GM21526 (cell line): ENCODE data around the gene GALNT17.

Source experiments
- ATAC-seq: cut with Tn5 transposase; IDR thresholded peaks from one replicate; pipeline ENCODE4 v1.9.1; 2021; ENCODE audit warnings: moderate library complexity; ENCODE audit not compliant: unreplicated experiment, low FRiP score

The GALNT17 gene

GRCh38 chr7:71430246-71430645, 298.3 kb downstream of the GALNT17 start:
- ATAC-seq: no peak

DNA sequence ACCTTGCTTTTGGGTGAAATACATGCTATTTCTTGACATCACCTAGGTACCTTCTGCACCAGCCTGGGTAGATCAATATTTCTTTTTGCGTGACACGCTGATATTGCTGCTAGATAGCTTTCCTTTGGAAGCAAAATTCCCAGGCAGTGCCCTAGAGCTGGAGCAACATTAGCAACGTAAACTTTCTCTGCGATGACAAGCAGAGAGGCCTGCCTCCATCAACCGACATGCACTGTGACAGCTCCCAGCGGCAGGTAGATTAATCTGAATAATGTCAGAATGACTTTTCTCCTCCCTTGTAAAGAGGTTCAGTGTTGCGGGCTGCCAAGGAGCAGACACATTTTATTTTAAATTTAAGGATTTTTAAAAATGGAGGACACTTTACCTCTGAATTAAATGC, 307.4 kb downstream of the GALNT17 start:
- ATAC-seq: no peak

DNA sequence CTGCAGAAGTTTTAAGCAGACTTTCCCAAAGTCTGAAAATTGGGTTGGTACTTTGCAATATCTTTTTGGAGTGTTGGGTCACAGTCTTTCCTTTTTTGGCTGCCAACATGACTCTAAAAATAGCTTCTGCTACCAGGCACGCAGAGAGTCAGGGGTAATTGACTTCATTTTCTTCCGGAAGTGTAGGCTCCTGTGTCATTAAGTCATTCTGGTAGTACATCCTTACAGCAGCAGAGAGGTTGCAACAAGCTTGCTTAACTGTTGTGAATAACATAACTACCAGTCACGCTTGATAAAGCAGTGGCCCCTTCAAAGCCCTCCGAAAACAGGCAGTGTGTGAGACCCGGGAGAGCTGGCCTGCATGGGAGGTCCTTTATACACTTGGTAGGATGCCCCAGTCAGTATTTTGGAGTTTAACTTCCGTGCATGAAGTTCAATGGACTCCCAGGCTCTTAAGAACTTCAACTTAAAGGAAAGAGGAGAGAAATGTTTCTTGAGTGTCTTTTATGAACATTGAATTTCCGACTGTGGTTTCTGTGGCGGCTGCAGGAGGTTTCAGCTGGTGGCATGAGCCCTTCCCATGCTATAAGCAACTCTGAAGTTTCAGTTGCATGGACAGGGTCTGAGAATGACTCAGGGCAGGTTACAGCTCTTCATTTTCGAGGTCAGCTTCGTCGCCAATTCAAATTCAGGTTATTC, 310.7 kb downstream of the GALNT17 start:
- no peak for ATAC-seq

GRCh38 chr7:71443191-71443530, 311.2 kb downstream of the GALNT17 start:
- ATAC-seq: no peak

DNA sequence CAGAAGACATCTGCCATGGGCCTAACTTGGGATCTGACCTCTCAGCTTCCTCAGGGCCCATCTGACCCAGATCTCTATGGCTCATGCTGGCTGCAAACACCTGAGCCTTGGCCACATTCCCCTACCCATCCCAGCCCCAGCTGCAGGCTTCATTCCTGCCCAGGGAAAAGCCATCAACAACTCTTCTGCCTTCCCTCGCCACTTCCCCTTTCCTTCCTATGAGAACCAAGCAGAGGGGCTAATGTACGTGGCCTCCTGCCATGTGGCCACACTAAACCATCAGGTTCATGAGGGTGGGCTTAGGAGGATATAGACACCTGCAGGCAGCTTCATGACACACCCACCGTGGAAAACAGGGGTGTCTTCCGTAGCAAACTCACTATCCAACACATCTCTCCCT, 312.2 kb downstream of the GALNT17 start:
- ATAC-seq: no peak

GRCh38 chr7:71453630-71454029, 321.7 kb downstream of the GALNT17 start:
- no peak for ATAC-seq

GRCh38 chr7:71454981-71455380, 323.0 kb downstream of the GALNT17 start:
- ATAC-seq: no peak

DNA sequence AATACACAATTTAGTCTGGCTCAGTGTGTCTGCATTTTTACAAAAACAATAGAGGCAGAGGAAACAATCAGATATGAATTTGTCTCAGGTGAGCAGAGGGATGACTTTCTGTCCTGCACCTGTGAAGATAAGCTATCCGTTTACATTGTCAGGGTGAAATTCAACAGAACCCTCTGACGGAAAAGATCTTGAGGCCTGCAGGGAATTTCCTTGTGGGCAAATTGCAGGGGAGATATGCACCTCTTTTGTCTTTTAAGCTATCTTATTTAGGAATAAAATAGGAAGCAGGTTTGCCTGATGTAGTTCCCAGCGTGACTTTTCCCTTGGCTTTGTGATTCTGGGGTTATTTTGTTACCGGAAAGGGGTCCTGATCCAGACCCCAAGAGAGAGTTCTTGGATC, 325.1 kb downstream of the GALNT17 start:
- no peak for ATAC-seq

- no peak for ATAC-seq
Observed at GRCh38 chr7:71457846-71458590, 326.1 kb downstream of the GALNT17 start.

DNA sequence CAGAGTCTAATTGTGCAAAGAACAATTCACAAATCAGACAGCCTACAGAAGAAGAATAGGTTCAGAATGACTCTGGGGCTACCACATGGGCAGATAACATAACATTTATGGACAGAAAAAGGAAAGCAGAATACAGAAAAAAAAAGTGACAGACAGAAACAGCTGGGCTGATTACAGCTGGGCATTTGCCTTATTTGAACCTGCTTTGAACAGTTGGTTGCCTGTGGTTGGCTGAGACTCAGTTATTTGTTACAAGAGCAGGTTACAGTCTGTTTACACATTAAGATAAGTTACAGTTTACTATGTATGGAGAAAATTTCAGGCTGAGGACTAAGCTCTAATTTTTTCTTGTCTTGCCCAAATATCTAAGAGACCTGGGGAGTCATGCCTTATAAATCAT, 327.2 kb downstream of the GALNT17 start:
- ATAC-seq: no peak

DNA sequence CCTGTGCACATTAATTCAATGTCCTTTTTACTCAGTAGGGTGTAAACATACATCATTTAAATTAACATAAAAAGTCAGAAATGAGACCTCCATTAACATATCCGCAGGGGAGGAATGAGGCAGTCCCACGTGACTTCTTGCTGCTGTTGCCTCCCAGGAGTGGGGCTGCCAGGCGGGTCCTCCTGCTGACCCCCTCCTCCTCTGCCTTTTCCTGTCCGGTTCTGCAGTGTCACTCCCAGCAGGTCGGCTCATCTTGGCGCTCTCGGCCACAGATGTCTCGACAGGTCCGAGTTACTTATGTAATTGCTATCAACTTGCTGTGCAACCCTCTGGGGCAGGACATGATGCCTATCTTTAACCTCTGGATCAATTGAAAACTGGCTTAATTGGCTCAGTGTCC, 329.6 kb downstream of the GALNT17 start:
- ATAC-seq: no peak

GRCh38 chr7:71465741-71466189, 333.8 kb downstream of the GALNT17 start:
- ATAC-seq: no peak

DNA sequence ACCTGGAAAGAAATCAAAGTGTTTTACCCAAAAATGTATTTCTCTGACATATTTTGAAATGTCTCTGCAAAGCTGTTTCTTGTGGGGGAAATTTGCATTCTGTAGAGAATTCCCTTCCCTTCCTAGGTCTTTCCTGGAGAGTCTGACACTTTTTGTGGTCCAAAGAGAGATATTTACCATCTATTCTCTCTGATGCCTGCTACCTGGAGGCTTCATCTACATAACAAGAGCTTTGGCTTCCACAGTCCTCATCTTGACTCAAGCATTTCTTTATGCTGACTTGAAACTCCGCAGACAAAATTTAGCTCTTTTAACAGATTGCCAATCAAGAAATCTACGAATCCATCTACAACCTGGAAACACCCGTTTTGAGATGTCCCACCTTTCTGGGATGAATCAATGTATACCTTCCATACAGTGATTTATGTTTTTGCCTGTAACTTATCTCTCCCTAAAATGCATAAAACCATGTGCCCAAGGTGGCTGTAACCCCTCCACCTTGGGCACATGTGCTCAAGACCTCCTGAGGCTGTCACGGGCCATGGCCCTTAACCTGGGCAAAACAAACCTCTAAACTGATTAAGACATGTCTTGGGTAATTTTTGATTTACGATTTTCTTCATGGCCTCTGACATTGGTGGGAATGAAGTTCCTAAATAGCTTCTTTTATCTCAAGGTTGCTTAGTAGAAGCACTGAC, 334.7 kb downstream of the GALNT17 start:
- ATAC-seq: no peak

DNA sequence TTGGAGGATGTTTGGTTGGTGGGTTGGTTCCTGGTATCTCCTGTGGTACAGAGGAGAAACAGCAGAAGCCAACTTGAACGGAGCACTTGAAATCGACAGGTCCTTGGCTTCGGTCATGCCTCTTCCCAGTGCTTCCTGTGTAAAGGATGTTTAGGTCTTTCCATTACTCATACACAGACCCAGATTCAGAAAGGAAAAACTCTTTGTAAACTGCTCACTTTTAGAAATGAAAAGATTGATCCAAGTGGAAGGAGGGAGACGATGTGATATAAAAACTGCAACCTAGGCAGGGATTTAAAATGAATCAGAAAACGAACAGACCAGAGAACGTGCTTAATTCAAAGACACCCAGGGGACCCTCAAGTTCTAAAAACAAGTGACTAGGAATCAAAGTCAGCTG, 338.4 kb downstream of the GALNT17 start:
- no peak for ATAC-seq

DNA sequence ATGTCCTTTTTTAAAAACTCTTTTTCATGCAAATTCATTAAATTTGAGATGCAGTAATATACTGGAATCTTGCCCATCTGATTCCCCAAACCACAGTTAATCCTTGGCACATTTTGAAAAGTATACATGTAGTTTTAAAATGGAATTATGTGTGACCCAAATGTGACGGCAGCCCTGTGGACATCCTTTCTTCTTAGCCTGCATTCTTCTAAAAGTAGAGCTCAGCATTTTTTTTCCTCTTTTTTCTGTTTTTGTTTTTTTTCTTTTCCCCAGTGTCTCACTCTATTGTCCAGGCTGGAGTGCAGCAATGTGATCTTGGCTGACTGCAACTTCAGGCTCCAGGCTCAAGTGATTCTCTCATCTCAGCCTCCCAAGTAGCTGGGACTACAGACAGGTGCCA, 338.9 kb downstream of the GALNT17 start:
- no peak for ATAC-seq

DNA sequence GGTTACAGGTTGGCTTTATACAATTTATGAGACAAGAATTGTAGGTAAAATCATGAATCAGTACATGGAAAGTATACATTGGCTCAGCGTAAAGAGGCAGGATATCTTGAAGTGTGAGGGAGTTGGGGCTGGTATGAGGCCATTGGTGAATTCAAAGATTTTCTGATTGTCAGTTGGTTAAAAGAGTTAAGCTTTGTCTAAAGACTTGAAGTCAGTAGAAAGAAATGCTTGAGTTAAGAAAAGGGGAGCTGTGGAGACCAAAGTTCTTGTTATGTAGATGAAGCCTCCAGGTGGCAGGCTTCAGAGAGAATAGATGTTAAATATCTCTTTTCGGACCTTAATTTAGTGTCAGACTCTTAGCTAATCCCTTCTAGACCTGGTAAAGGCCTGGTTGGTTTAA, 341.0 kb downstream of the GALNT17 start:
- no peak for ATAC-seq

GRCh38 chr7:71473366-71473967, 341.5 kb downstream of the GALNT17 start:
- ATAC-seq: no peak

GRCh38 chr7:71477441-71477840, 345.5 kb downstream of the GALNT17 start:
- no peak for ATAC-seq

DNA sequence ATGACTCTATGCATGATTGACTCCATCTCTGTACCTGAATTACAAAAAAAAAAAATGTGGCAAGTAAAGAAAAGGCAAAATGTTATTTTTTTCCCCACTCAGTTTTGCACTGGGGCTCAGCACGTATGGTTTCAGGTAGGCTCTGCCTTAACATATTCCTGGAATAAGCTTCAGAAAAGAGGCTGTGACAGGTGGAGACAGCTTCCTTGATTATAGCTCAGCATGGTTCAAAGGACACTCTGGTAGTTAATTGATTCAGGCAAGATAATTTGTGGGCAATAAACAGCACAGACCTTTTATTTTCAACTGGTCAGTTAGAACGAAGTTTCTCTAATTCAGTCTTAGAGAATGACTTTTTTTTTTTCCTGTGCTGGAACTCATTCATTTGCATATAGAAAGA, 347.3 kb downstream of the GALNT17 start:
- ATAC-seq: no peak

DNA sequence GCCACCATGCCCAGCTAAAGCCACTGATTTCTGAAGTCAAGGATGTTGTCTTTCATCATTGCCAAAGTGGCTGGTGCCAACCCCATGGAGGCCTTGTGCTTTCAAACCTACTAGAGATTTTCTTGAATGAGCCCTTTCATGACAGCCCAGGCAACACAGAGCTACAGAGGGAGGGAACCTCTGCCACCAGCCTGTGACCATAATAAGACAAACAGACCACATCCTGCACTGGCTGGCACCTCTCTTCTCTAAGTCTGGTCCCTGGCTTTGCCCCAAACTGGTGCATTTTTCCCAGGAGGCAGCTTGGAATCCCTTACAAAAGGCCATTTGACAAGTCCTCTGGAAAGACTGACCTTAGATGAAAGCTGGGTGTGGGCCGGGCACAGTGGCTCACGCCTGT, 348.8 kb downstream of the GALNT17 start:
- ATAC-seq: no peak

DNA sequence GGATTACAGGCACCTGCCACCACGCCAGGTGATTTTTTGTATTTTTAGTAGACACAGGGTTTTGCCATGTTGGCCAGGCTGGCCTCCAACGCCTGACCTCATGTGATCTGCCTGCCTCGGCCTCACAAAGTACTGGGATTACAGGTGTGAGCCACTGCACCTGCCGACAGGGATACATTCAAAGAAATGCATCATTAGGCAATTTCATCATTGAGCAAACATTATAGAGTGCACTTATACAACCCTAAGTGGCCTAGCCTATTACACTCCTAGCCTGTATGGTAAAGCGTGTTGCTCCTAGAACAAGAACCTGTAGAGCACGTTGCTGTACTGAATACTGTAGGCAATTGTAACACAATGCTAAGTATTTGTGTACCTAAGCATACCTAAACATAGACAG, 350.3 kb downstream of the GALNT17 start:
- ATAC-seq: no peak
